ENCODE results near the gene PTPRA. TPM values are rescaled to one million over a fixed set of nuclear protein-coding genes. Genes with fewer than 3 reads are reported as not detected.

The PTPRA gene
- total RNA-seq, 1 donor from 2014 or later: 59.9 TPM

GRCh38 chr20:3068986-3069900 lies 196.0 kb downstream of the PTPRA start:
- TF ChIP-seq CTCF (IDR thresholded peaks at IDR 0.05; ENCODE audit: unreplicated experiment): no peak
- no peak for DNase-seq (ENCODE audit: low spot score)
- H3K27me3 Mint-ChIP-seq (ENCODE audit: unreplicated experiment): peaks cover 9% of the 10 kb centered on the region
- no peak overlapping the region for H3K27ac Mint-ChIP-seq (ENCODE audit: unreplicated experiment)
- no peaks in the 10 kb centered on the region for H3K36me3 Mint-ChIP-seq (ENCODE audit: low read depth, unreplicated experiment)
- no peaks in the 10 kb centered on the region for H3K9me3 Mint-ChIP-seq (ENCODE audit: unreplicated experiment)
- no peaks in the 10 kb centered on the region for H3K4me1 Mint-ChIP-seq (ENCODE audit: unreplicated experiment)
- no peak overlapping the region for H3K4me3 Mint-ChIP-seq (ENCODE audit: unreplicated experiment)

GRCh38 chr20:3070725-3071124 lies 197.4 kb downstream of the PTPRA start:
- no peak for DNase-seq (ENCODE audit: low spot score)
- no peaks in the 10 kb centered on the region for H3K36me3 Mint-ChIP-seq (ENCODE audit: low read depth, unreplicated experiment)
- peak overlapping the region; percentile 56 for H3K4me3 Mint-ChIP-seq (ENCODE audit: unreplicated experiment)
- H3K27ac Mint-ChIP-seq (ENCODE audit: unreplicated experiment): no peak overlapping the region
- peaks cover 3% of the 10 kb centered on the region for H3K4me1 Mint-ChIP-seq (ENCODE audit: unreplicated experiment)
- no peaks in the 10 kb centered on the region for H3K9me3 Mint-ChIP-seq (ENCODE audit: unreplicated experiment)
- peaks cover 14% of the 10 kb centered on the region for H3K27me3 Mint-ChIP-seq (ENCODE audit: unreplicated experiment)
- no peak for TF ChIP-seq CTCF (IDR thresholded peaks at IDR 0.05; ENCODE audit: unreplicated experiment)

- Mint-ChIP-seq H3K36me3 (ENCODE audit: low read depth, unreplicated experiment) (no peaks in the 10 kb centered on the region), H3K27me3 (ENCODE audit: unreplicated experiment) (peaks cover 14% of the 10 kb centered on the region), H3K27ac (ENCODE audit: unreplicated experiment) (no peak overlapping the region), H3K9me3 (ENCODE audit: unreplicated experiment) (no peaks in the 10 kb centered on the region), H3K4me1 (ENCODE audit: unreplicated experiment) (peaks cover 3% of the 10 kb centered on the region), H3K4me3 (ENCODE audit: unreplicated experiment) (peak overlapping the region; percentile 56)
- no peak for DNase-seq (ENCODE audit: low spot score)
- TF ChIP-seq CTCF (IDR thresholded peaks at IDR 0.05; ENCODE audit: unreplicated experiment): no peak
These were observed 198.0 kb downstream of the PTPRA start for GRCh38 chr20:3071266-3071609.

- Mint-ChIP-seq H3K9me3 (ENCODE audit: unreplicated experiment) (no peaks in the 10 kb centered on the region), H3K27ac (ENCODE audit: unreplicated experiment) (no peak within 1 kb of the TSS), H3K36me3 (ENCODE audit: low read depth, unreplicated experiment) (no peaks in the 10 kb centered on the region), H3K27me3 (ENCODE audit: unreplicated experiment) (peaks cover 14% of the 10 kb centered on the region), H3K4me1 (ENCODE audit: unreplicated experiment) (peaks cover 3% of the 10 kb centered on the region), H3K4me3 (ENCODE audit: unreplicated experiment) (peak within 1 kb of the TSS; percentile 68)
- DNase-seq (ENCODE audit: low spot score): no peak
- TF ChIP-seq CTCF (IDR thresholded peaks at IDR 0.05; ENCODE audit: unreplicated experiment): no peak
These were observed 198.6 kb downstream of the PTPRA start, which contains the start of gene OXT for GRCh38 chr20:3071610-3072529. OXT (plus strand) TSS chr20:3071620; CDS start chr20:3071656, 36 bp downstream.
